ENCODE measurements around the gene PCNX4.
A peak's percentile ranks its signal among the peaks of the same experiment; 100 is the strongest.
"Not testable (repeated sequence)": the region's sequence is repeated elsewhere in the genome, so short reads cannot be mapped to it uniquely, and the experiment has no call there.

Gene PCNX4

GRCh38 chr14:60093080-60093479 is 1.4 kb downstream of the PCNX4 start:
- no peak for DNase-seq (ENCODE audit: low read depth)
- TF ChIP-seq CTCF (IDR thresholded peaks at IDR 0.05; ENCODE audit: control insufficient read depth, extremely low read depth, insufficient read depth) = no peak
- H3K4me3 ChIP-seq (ENCODE audit: low read depth, low read length) = peak overlapping the region; percentile 60

GRCh38 chr14:60093606-60094005 is 1.9 kb downstream of the PCNX4 start:
- peak overlapping the region; percentile 60 for H3K4me3 ChIP-seq (ENCODE audit: low read depth, low read length)
- no peak for TF ChIP-seq CTCF (IDR thresholded peaks at IDR 0.05; ENCODE audit: control insufficient read depth, extremely low read depth, insufficient read depth)
- no peak for DNase-seq (ENCODE audit: low read depth)

GRCh38 chr14:60094306-60094897 is 2.7 kb downstream of the PCNX4 start:
- TF ChIP-seq CTCF (IDR thresholded peaks at IDR 0.05; ENCODE audit: control insufficient read depth, extremely low read depth, insufficient read depth) = no peak
- H3K4me3 ChIP-seq (ENCODE audit: low read depth, low read length) = peak overlapping the region; percentile 60
- DNase-seq (ENCODE audit: low read depth) = no peak

GRCh38 chr14:60095231-60095630 is 3.5 kb downstream of the PCNX4 start:
- no peak overlapping the region for H3K4me3 ChIP-seq (ENCODE audit: low read depth, low read length)
- no peak for TF ChIP-seq CTCF (IDR thresholded peaks at IDR 0.05; ENCODE audit: control insufficient read depth, extremely low read depth, insufficient read depth)
- no peak for DNase-seq (ENCODE audit: low read depth)

GRCh38 chr14:60095781-60096450 is 4.2 kb downstream of the PCNX4 start:
- DNase-seq (ENCODE audit: low read depth) = no peak
- TF ChIP-seq CTCF (IDR thresholded peaks at IDR 0.05; ENCODE audit: control insufficient read depth, extremely low read depth, insufficient read depth) = no peak
- no peak overlapping the region for H3K4me3 ChIP-seq (ENCODE audit: low read depth, low read length)

GRCh38 chr14:60097974-60098373 is 6.3 kb downstream of the PCNX4 start:
- H3K4me3 ChIP-seq (ENCODE audit: low read depth, low read length) = no peak overlapping the region
- DNase-seq (ENCODE audit: low read depth) = no peak
- TF ChIP-seq CTCF (IDR thresholded peaks at IDR 0.05; ENCODE audit: control insufficient read depth, extremely low read depth, insufficient read depth) = no peak

- not testable (repeated sequence) for H3K4me3 ChIP-seq (ENCODE audit: low read depth, low read length)
Measured at GRCh38 chr14:60099855-60100254, 8.1 kb downstream of the PCNX4 start.

More at GRCh38 chr14:60099855-60100254, 8.1 kb downstream of the PCNX4 start:
- DNase-seq (ENCODE audit: low read depth) = not testable (repeated sequence)

All from LNCaP clone FGC (cell line).